ENCODE measurements around the gene SLC6A20.

The SLC6A20 gene

GRCh38 chr3:45790596-45790995, 5.7 kb downstream of the SLC6A20 start:
- ATAC-seq (ENCODE audit: insufficient read depth, low read depth): peak; percentile 60
- no peaks in the 10 kb centered on the region for H3K79me2 ChIP-seq (ENCODE audit: insufficient read depth, low read length)
- 0 out of 2 replicates have a peak overlapping the region, but pooled peaks have one; percentile 15 for H3K27ac ChIP-seq (ENCODE audit: low read length)
- H3K9me3 ChIP-seq (ENCODE audit: insufficient read depth, low read length, severe bottlenecking): peaks cover 6% of the 10 kb centered on the region
- no peak overlapping the region for H3K4me3 ChIP-seq (ENCODE audit: low read depth in 1 of 2, low read length in 2 of 2)
- no peaks in the 10 kb centered on the region for H3K27me3 ChIP-seq (ENCODE audit: insufficient read depth, low read length, poor library complexity)
- no peaks in the 10 kb centered on the region for H4K20me1 ChIP-seq (ENCODE audit: insufficient read depth, low read length)
- H3K9ac ChIP-seq (ENCODE audit: low read depth, low read length): no peak overlapping the region
- no peak overlapping the region for H2AFZ ChIP-seq (ENCODE audit: low read depth, low read length)
- no peak overlapping the region for H3K4me2 ChIP-seq (ENCODE audit: insufficient read depth, low read length)
- H3K36me3 ChIP-seq (ENCODE audit: insufficient read depth, low read length): no peaks in the 10 kb centered on the region
- peak; percentile 21 for DNase-seq
- TF ChIP-seq CTCF (IDR thresholded peaks at IDR 0.05; ENCODE audit: borderline replicate concordance, extremely low read depth, low read length, poor library complexity, severe bottlenecking): no peak
- peaks cover 7% of the 10 kb centered on the region for H3K4me1 ChIP-seq (ENCODE audit: insufficient read depth, low read length)

GRCh38 chr3:45789235-45789812, 7.0 kb downstream of the SLC6A20 start:
- Histone ChIP-seq H3K9ac (ENCODE audit: low read depth, low read length) (no peak overlapping the region), H4K20me1 (ENCODE audit: insufficient read depth, low read length) (no peaks in the 10 kb centered on the region), H3K9me3 (ENCODE audit: insufficient read depth, low read length, severe bottlenecking) (peaks cover 8% of the 10 kb centered on the region), H3K79me2 (ENCODE audit: insufficient read depth, low read length) (no peaks in the 10 kb centered on the region), H3K4me3 (ENCODE audit: low read depth in 1 of 2, low read length in 2 of 2) (no peak overlapping the region), H3K4me1 (ENCODE audit: insufficient read depth, low read length) (peaks cover 7% of the 10 kb centered on the region), H3K36me3 (ENCODE audit: insufficient read depth, low read length) (no peaks in the 10 kb centered on the region), H2AFZ (ENCODE audit: low read depth, low read length) (no peak overlapping the region), H3K4me2 (ENCODE audit: insufficient read depth, low read length) (no peak overlapping the region), H3K27me3 (ENCODE audit: insufficient read depth, low read length, poor library complexity) (no peaks in the 10 kb centered on the region), H3K27ac (ENCODE audit: low read length) (no peak overlapping the region)
- TF ChIP-seq CTCF (IDR thresholded peaks at IDR 0.05; ENCODE audit: borderline replicate concordance, extremely low read depth, low read length, poor library complexity, severe bottlenecking) (no peak), EZH2 (IDR thresholded peaks at IDR 0.05; ENCODE audit: borderline replicate concordance, low read depth, low read length, severe bottlenecking) (no peak)
- ATAC-seq (ENCODE audit: insufficient read depth, low read depth) (no peak), DNase-seq (no peak)

- H3K4me3 ChIP-seq (ENCODE audit: low read depth in 1 of 2, low read length in 2 of 2): no peak overlapping the region
- H2AFZ ChIP-seq (ENCODE audit: low read depth, low read length): no peak overlapping the region
- H3K9ac ChIP-seq (ENCODE audit: low read depth, low read length): no peak overlapping the region
- no peak overlapping the region for H3K27ac ChIP-seq (ENCODE audit: low read length)
- DNase-seq (peak; percentile 1), ATAC-seq (ENCODE audit: insufficient read depth, low read depth) (no peak)
- no peak for TF ChIP-seq EZH2 (IDR thresholded peaks at IDR 0.05; ENCODE audit: borderline replicate concordance, low read depth, low read length, severe bottlenecking)
- no peak for TF ChIP-seq CTCF (IDR thresholded peaks at IDR 0.05; ENCODE audit: borderline replicate concordance, extremely low read depth, low read length, poor library complexity, severe bottlenecking)
- no peak overlapping the region for H3K4me2 ChIP-seq (ENCODE audit: insufficient read depth, low read length)
- peaks cover 7% of the 10 kb centered on the region for H3K4me1 ChIP-seq (ENCODE audit: insufficient read depth, low read length)
- H3K9me3 ChIP-seq (ENCODE audit: insufficient read depth, low read length, severe bottlenecking): peaks cover 8% of the 10 kb centered on the region
- H3K36me3 ChIP-seq (ENCODE audit: insufficient read depth, low read length): no peaks in the 10 kb centered on the region
- H4K20me1 ChIP-seq (ENCODE audit: insufficient read depth, low read length): no peaks in the 10 kb centered on the region
- H3K79me2 ChIP-seq (ENCODE audit: insufficient read depth, low read length): no peaks in the 10 kb centered on the region
- no peaks in the 10 kb centered on the region for H3K27me3 ChIP-seq (ENCODE audit: insufficient read depth, low read length, poor library complexity)
Measured at GRCh38 chr3:45787551-45787950, 8.8 kb downstream of the SLC6A20 start.
